ENCODE data around the gene BMP6.

Gene BMP6

DNA sequence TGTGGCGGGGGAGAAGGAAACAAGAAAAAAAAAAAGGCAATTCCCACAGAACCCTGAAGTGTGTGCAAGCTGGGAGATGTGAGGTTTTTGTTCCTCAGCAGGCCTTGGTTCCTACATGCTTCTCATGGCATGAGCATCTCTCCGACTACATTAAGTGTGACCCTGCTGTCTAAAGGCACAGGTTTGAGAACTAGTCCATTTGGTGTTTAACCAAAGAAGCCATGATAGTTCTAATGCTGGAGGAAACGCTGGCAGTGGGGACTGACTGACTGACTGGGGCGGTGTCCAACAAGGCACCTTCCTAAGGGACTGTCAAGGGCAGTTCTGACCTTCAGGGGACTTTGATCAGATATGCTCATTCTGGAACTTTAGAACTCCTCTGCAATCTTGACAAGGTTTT is 180.8 kb downstream of the BMP6 start:
- no peak for DNase-seq (ENCODE audit: low spot score)

DNA sequence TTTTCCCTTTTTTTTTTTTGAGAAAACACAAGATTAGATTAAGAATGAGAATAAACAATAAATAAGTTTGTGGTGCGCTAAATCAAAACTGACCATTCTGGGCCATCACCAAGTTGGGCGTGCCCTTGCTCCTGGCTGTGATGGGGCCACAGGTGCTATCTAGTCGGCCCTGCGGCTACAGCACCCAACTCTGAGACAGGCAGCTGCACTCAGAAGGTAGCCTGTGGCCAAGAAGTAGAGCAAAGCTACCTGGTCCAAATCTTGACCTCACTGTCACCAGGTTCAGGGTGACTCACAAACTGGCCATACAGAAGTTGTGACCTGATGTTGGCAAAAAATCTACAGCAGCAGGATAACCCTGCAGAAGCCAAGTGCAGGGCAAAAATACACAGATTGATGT is 181.3 kb downstream of the BMP6 start:
- no peak for DNase-seq (ENCODE audit: low spot score)

DNA sequence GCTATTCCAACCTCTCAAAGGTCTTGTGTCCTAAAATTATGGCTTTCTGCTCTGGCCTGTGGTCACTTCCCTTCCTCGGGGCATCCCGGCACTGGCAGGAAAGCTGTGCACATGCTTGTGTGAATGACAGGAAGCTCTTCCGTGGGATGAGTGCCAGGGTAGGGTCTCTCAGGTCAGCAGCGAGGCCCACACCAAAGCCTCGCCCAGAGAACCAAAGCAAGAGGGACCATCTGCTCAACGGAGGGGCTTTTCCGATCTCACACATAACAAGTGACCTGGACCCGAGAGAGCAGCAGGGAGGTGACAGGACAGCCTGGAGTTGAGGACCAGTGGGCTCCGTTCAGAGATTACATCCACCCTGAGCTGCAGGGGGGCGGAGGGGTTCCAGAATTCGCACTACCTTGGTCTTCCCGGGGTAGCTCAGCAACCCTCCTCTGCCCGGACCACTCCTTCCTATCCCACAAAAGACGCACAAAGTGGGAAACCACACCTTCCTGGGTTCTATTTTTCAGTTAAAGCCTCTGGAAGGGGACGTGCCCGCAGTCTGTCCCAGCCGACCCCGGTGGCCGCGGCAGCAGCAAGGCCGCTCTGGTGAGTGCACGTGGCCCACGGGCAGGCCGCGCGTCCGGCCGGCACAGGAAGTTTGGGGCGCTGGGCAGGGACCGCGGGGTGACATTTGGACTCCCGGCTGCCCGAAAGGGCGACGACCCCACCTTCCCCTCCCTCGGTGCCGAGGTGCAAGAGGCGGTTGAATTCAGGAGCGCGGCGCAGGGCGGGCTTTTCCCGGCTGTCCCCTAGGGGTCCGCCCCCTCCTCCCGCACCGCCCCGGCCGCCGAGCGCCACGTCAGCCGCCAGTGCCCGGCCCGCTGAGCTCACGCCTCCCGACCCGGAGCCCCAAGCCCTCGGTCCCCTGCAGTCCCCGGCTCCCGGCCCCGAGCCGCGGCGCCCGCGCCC is 183.7 kb downstream of the BMP6 start:
- peak; percentile 50 for DNase-seq (ENCODE audit: low spot score)

DNA sequence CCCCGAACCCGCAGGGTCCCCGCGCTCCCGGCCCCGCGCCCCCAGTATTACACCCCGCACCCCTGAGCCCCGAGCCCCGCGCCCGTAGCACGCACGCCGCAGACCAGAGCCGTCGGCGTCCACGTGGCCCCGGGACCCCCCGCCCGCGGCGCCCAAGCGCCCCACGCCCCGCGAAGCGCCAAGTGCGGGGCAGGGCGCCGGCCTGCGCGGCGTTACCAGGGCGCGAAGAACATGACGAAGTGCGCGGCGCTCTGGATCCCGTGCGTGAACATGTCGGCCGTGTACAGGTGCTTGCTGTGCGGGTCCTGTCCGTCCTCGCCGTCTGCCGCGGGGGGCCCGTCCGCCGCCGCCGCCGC is 184.4 kb downstream of the BMP6 start:
- peak; percentile 16 for DNase-seq (ENCODE audit: low spot score)

DNA sequence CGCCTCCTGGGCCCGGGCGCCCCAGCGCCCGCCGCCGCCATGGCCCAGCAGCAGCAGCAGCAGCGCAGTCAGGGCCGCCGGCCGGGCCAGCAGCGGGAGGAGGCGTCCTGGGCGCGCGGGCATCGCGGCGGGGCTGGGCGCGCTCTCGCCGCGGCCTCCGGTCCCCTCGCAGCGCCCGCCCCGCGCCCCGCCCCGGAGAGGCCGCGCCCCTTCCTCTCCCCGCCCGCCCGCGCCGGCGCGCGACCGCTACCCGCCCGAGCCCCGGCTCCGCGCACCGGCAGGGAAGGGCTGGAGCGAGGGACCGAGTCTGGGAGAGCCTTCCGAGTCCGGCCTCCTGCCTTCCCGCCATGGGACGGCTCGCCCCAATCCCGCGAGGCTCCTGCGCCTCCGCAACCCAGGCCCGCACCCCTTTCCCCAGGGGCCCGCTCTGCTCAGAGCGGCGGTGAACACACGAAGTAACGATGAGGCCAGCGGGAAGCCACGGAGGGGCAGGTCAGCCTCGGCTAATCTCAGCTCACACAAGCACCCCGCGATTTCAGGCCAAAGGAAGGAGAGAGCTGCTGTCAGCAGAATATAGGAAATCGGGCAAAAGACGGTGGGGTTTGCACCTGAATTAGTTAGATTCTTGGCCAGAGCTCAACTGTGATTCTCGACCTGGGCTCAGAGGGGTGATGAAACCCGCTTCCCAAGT is 184.9 kb downstream of the BMP6 start, which contains the start of gene TXNDC5:
Gene TXNDC5 (minus strand): TSS at position 135 of the 691 bp plus-strand sequence. CDS start 12 bp downstream, at position 123.
- peak; percentile 64 for DNase-seq (ENCODE audit: low spot score)

DNA sequence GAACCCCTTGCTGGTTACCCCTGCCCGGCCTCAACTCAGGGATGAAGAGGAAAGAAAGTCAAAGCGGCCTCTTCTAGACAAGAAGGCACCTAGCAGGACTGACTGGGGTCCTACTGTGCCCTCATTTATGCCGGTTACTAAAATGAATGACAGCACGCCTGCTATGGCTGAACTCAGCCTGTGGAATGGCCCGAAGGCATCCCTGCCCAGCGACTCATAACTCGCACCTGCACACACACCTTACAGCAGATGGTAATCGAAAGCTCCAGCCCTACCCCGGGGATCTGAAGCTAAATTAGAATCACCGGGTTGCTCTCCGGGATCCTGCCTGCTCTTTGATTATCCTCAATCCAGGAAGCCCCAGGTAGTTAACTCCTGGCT is 185.4 kb downstream of the BMP6 start:
- no peak for DNase-seq (ENCODE audit: low spot score)

DNA sequence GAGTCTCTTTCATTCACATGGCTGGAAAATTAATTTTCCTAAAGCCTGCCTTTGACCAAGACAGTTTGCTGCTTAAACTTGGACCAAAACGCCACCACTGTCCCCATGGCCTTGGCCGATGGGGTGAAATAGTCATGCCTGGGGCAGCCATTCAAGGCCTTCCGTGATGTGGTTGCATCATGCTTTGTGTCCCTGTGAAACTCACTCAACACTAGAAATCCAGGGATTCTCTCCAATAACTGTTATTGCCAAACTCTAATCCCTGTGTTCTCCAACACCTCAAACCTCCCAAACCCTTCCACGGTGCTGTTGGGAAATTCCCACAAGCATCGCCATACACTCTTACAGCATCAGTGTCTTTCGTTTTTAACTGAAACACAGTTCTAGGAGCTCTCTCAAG is 186.1 kb downstream of the BMP6 start:
- DNase-seq (ENCODE audit: low spot score), result no peak

DNA sequence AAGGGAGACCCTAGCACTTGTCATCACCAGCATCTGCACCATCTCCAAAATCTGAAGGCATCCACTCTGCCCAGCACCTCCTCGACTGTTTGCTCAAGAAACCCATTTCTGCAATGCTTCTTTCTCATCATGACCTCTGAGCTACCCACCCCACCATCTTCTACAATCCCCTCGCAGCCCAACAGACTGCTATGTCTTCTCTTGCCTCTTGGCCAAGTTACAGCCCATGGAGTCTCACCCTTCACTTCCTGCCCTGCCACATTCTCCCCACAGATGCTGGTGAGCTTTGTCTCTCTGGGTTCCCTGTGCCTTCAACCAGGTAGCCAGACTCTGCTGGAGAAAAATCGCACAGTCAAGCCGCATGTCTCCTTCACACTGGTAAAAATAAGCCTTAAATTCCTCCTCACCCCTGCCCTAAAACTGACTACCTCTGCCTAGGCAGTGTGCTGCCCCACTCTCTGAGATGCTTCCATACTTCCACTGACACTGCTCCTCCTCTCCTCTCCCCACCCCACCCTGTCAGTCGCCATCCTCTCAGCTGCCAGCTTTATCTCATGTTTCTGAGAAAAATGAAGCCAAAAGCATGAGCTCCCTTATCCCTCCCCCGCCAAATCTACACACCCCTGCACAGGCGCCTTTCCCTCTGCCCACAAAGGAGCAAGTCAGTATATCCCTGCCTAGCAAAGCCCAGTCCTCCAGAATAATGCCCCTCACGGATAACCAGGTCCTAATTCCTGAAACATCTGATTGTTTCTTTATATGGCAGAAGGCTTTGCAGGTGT is 187.0 kb downstream of the BMP6 start:
- DNase-seq (ENCODE audit: low spot score), result no peak

DNA sequence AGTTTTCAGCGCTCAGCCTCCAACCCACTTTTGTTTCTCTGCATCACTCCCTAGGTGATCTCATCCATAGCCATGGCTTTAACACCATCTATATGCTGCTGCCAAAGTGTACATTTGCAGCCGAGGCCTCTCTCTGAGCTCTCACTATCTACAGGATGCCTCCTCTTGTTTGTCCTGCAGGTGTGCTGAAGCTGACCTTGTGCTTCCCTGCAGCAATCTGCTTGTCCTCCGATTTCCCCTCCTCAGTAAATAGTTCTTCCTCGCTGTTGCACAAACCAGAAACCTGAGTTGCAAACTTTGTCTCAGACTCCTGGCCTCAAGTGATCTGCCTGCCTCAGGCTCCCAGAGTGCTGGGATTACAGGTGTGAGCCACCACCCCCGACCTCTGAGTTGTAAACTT is 188.4 kb downstream of the BMP6 start:
- DNase-seq (ENCODE audit: low spot score), result no peak

DNA sequence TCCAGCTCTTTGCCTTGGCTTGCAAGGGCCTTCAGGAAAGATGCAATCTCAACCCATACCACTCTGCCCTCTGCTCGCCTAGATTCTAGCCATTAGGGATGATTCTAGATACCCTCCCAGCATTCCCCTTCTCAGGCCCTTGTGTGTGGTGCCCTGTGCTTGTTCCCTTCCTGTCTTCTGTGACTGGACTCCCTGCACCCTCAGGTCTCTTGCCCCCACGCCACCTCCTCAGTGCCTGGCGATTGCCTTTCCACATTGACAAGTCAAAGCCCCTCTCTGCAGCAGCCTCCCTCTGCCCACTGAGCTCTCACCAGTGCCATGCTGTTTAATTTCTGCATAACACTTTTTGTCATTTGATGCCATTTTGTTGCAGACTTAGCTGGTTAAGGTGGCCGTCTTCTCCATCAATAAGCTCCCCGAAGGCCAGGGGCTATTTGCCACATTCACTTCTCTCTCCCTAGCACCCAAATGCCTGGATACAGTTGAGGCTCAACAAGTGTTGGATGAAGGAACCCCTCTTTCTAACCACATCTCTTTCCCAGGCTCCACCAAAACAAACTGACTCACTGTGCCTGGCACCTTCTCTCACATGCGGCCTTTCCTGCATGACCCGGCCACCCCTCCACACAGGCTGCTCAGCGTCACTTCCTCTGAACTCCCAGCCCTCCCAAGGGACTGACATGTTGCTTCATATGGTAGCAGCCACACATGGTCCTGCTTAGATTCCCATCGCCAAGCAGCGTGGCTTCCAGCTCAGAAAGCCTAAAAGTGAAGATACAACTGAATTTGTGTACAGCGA is 189.3 kb downstream of the BMP6 start:
- no peak for DNase-seq (ENCODE audit: low spot score)

DNA sequence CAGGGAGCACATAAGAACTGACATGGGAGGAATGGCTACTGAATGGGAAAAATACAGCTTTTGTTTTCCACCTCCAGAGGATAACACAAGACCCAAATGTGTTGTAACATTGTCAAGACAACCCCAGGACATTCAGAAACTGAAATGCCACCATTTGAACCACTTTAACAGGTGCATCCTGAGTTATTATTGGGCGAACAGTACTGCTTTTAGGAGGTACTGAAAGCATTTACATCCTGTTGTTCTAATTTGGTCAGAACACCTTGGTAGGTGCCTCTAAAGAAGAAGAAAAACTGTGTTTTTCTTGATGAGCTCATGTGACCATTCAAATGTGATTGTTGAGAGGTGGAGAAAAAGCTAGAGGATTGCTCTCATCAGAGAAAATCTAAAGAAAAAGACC is 191.1 kb downstream of the BMP6 start:
- DNase-seq (ENCODE audit: low spot score), result no peak

DNA sequence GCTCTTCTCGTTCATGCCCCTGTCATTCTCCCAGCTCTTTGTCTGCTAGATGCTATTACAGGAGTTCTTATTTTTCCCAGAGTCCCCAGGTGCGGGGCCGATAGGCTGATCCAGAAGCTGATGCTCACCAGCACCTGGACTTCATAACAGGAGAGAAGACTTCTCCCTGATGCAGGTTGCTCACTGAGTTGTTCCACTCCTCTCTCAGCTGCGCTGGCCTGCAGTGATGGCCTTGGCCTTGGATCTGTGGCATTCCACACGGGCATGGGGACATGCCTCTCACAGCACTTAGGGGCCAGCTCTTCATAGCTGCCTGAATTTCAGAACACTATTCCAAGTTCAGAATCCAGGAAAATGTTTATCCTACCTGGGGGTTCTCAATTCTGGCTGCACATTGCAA is 191.8 kb downstream of the BMP6 start:
- no peak for DNase-seq (ENCODE audit: low spot score)

DNA sequence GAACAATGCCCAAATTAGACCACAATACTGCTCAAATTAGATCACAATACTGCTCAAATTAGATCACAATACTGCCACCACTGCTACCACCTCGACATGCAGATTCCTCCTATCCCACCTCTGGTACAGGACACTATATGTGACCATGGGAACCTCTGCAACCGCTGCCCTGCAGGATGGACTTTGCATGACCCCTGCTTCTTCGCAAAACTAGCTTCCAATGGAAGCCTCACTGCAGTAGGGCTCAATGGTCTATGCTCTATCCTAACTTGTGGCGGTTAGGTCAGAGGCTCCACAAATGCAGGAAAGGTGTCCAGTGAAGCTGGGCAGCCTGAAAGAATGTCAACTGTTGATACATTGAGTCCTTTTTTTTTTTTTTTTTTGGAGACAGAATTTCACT is 192.5 kb downstream of the BMP6 start:
- DNase-seq (ENCODE audit: low spot score), result no peak

DNA sequence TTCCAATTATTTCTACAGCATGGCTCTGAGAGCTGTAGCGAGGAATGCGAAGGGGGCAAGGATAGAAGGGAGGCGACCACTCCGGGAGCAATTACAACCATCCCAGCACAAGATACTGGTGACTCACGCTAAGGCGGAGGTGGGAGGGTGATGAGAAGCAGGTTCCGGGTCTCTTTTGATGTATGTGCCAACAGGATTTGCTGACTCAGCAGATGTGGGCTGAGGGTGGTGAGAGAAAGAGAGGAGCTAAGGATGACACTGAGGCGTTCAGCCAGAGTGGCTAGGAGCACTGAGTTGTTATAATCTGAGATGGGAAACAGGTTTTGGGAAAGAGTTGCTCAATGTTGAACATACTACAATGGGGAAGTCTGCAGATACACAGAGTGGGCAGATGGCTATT is 194.0 kb downstream of the BMP6 start:
- DNase-seq (ENCODE audit: low spot score), result no peak

DNA sequence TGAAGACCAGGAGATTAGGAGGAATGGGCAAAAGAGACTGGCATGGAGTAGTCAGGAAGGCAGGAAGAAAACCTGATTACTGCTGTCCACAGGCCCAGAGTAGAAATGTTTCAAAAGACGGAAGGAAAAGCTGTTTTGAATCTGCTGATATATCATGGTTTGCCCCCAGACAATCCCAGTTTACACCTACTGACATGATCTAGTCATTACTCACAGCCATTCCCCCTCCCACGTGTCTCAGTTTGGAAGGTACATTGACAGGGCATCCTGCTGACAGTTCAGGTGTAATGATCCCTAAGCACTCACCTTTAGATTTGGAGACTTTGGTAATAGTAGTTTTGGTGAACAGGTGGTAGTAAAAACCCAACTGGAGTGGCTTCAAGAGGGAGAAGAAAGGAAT is 194.5 kb downstream of the BMP6 start:
- DNase-seq (ENCODE audit: low spot score), result no peak

DNA sequence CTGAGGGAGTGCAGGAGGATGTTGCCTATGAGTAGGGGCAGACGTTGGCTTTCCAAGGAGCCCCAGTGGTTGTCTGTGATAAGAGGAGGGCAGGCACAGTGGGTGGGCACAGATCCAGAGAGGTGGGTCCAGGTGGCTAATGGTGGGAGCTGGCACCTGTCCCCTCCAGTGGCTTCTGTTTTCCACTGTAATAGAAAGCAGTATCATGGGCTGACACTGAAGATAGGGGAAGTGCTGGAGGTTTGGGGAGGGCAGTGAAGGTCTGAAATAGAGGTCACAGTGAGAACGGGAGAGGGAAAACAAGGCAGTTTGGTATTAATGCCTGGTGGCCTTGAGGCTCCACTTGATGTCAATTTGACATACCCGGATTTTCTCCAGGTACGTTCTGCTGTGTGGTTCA is 195.1 kb downstream of the BMP6 start:
- DNase-seq (ENCODE audit: low spot score), result no peak

DNA sequence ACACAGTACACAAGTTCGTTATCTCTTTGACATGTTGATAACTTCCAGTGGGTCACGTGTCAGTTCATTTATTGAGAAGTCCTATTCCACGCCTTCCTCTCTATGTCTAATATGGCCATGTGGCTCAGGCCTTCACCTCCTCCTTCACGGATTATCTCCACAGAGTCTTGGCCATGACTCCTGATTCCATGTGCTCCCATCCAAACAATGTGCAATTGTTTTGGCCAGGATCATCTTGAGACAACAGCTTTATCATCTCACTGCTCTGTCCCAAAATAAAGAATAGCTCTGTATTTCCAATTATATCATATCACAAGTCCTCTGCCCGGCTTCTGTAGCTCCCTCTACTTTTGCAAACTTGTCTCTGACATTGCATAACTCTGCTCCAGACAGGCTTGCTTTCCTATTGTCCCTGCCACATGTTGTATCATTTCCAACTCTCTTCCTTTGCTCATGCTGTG is 195.8 kb downstream of the BMP6 start:
- DNase-seq (ENCODE audit: low spot score), result no peak

DNA sequence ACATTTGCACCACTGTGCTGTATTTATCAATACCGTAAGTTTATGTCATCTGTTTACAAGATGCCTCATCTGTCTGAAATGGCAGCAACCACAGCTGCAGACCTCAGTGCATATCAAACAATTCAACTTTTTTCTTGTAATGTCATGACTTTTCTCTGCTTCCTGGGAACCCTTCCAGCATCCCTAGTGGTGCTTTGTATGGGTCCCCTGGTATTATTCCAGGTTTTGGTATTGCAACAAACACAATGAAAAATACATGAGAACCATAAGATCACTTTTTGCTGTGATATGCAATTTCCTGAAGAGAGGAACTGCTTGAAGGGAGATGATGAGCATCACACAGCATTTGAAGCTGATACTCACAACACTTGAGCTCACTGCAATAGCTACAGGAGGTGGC is 196.7 kb downstream of the BMP6 start:
- DNase-seq (ENCODE audit: low spot score), result no peak

DNA sequence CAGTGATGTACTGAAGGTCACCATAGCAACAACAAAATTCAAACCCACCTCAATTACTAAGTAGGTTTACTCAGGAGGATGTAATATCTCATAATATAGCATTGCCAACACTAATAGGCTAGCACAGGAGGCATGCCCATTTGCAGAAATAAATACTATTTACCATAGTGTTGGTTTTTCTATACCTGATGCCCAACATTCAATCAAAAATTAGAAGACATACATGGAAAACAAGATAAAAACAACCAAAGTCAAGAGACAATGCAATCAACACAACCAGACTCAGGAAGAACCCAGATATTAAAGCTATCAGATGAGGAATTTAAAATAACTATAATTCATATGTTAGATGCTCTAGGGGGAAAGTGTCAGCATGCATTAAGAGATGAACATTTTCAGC is 199.0 kb downstream of the BMP6 start:
- DNase-seq (ENCODE audit: low spot score), result no peak

All from activated CD4-positive, alpha-beta T cell treated with anti-CD3 and anti-CD28 coated beads, Interleukin-2, Interleukin-4, amounts not matched to agents 100 ng/mL and 50 ng/mL, durations not matched to agents 16 hours and 8 hours (primary cell).